ACC112 (cell line): Measurements from ENCODE around the gene RPL36.

ENCODE experiments used
- H2AFZ ChIP-seq: fragments of 200-600 bp; sonication (generic); one replicate; pipeline ENCODE4 v1.6.0; 2017; ENCODE audit warnings: antibody characterized with exemption, low read length; ENCODE audit not compliant: unreplicated experiment
- H3K27ac ChIP-seq: fragments of 200-600 bp; sonication (generic); 2 replicates; pipeline ENCODE4 v1.5.1; 2014; ENCODE audit warnings: low read depth, mild to moderate bottlenecking, antibody characterized with exemption, low read length, moderate library complexity
- H3K27me3 ChIP-seq: fragments of 200-600 bp; sonication (generic); 2 replicates; pipeline ENCODE4 v1.6.1; 2014; ENCODE audit warnings: mild to moderate bottlenecking, antibody characterized with exemption, low read length, moderate library complexity, mixed read lengths; ENCODE audit not compliant: insufficient read depth
- H3K36me3 ChIP-seq: fragments of 200-600 bp; sonication (generic); 2 replicates; pipeline ENCODE4 v1.6.1; 2016; ENCODE audit warnings: mild to moderate bottlenecking, antibody characterized with exemption, low read length, moderate library complexity, mixed read lengths; ENCODE audit not compliant: insufficient read depth
- H3K4me1 ChIP-seq: fragments of 200-600 bp; sonication (generic); one replicate; pipeline ENCODE4 v1.6.1; 2016; ENCODE audit warnings: low read length, mixed read lengths; ENCODE audit not compliant: insufficient read depth, unreplicated experiment, control insufficient read depth
- H3K4me3 ChIP-seq: fragments of 200-600 bp; sonication (generic); 2 replicates; pipeline ENCODE4 v1.5.1; 2014; ENCODE audit warnings: mild to moderate bottlenecking, low read depth, low read length
- H3K79me2 ChIP-seq: fragments of 200-600 bp; sonication (generic); one replicate; pipeline ENCODE4 v1.6.0; 2016; ENCODE audit warnings: low read length; ENCODE audit not compliant: control insufficient read depth, unreplicated experiment, insufficient read depth

Gene RPL36

DNA sequence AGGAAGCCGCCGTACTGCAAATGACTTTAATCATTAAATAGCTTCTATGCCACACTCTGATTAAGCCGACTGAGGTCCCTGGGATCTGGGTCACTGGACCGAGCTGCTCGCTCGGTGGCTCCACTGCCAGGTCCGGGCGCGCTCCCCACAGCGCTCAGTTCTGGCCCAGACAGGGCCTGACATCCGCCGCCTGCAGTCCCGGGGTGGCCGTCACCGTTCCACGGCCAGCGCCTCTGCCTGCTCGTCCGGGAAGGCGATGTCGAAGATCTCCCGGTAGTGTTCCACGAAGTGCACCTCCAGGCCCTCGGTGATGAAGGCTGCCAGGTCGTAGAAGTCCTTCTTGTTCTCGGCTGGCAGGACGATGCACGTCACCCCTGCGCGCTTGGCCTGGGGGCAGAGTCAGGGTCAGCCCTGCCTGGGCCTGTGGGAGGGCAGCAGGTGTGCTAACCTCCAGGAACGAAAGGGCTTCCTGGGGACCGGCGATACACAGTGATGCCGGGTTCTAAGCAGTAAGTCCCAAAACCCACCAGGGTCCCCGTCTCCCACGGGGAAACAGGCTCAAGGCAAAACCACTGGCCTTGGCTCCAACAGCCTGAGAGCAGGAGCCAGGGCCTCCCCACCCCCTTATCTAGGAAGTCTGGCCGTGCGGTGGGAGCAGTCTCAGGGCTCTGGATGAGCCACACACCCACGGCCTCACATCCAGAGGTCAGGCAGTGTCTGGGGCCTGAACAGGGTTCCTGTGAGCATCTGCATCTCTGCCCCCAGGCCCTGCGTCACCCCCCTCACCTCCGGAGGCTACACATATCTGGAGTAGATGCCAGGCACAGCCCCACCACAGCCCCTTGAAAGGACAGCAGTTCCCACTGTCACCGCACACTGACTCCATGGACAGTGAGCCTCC is 2.0 kb downstream of the RPL36 start:
- Histone ChIP-seq H3K36me3 (peaks cover 8% of the 10 kb centered on the region; the same call in 1 of the 2 replicates), H3K27ac (no peak overlapping the region; the same call in 1 of the 2 replicates), H3K27me3 (no peaks in the 10 kb centered on the region), H3K4me1 (peaks cover 5% of the 10 kb centered on the region), H2AFZ (no peak overlapping the region), H3K4me3 (peak overlapping the region; percentile 90), H3K79me2 (peaks cover 51% of the 10 kb centered on the region)

DNA sequence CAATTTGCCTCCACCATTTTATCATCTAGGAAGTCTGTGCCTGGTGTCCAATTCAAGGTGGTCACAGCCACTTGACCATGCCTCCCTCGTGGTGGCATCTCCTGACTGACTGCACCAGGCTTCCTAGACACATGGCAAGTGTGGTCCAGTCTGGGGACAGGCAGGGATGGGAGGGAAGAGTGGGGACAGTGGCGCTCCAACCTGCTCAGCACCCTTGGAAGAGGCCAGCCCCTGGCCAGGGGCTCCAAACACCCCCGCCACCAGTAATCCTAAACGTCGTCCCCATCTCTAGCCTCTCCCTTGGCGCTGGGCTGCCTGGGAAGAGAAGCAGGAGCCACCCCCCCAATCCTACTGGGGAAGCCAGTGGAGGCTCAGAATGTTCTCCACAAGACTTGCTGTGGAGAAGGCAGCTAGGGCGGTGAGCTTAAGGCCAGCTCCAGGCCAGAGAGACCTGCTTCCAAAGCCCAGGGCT is 2.7 kb downstream of the RPL36 start:
- peaks cover 5% of the 10 kb centered on the region for H3K4me1 ChIP-seq
- H3K36me3 ChIP-seq, result peaks cover 8% of the 10 kb centered on the region; the same call in 1 of the 2 replicates
- H3K27me3 ChIP-seq, result no peaks in the 10 kb centered on the region
- no peak overlapping the region for H3K27ac ChIP-seq
- peaks cover 51% of the 10 kb centered on the region for H3K79me2 ChIP-seq
- no peak overlapping the region for H2AFZ ChIP-seq
- no peak overlapping the region for H3K4me3 ChIP-seq

DNA sequence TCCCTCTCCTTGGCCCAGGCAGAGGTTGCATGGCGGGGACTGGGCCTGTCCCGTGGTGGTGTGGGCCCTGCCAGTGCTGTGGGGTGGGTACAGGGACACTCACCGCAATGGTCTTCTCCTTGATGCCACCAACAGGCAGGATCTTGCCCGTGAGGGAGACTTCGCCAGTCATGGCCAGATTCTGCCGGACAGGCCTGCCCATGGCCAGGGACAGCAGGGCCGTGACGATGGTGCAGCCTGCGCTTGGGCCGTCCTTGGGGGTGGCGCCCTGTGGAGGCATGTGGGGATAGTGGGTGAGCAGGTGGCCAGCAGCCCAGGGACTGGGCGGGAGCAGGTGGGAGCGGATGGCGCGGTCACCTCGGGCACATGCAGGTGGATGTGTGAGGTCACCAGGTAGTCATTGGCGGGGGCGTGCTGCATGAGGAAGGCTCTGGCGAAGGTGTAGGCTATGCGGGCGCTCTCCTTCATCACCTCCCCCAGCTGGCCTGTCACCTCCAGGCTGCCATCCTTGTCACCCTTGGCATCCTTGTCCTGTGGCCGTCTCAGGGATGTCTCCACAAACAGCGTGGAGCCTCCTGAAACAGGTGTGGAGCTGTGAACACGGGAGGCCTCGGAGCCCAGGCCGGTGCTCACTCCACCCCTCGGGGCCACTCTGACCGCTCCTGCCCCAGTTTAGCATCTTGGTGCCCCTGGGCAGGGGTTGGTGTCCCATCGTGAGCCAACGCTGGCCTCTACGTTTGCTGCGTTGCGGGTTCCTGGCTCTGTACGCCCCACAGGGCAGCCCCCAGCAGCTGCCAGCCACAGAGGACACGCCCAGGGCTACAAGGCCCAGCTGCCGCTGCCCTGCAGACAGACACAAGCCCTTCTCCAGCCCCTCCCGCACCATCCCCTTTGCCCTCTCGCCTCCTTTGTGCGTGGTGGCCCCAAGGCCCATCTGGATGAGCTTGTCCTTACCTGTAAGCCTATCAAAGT is 3.4 kb downstream of the RPL36 start:
- peaks cover 5% of the 10 kb centered on the region for H3K4me1 ChIP-seq
- no peaks in the 10 kb centered on the region for H3K27me3 ChIP-seq
- H3K27ac ChIP-seq, result no peak overlapping the region
- no peak overlapping the region for H2AFZ ChIP-seq
- H3K79me2 ChIP-seq, result peaks cover 51% of the 10 kb centered on the region
- peaks cover 8% of the 10 kb centered on the region; the same call in 1 of the 2 replicates for H3K36me3 ChIP-seq
- H3K4me3 ChIP-seq, result no peak overlapping the region

DNA sequence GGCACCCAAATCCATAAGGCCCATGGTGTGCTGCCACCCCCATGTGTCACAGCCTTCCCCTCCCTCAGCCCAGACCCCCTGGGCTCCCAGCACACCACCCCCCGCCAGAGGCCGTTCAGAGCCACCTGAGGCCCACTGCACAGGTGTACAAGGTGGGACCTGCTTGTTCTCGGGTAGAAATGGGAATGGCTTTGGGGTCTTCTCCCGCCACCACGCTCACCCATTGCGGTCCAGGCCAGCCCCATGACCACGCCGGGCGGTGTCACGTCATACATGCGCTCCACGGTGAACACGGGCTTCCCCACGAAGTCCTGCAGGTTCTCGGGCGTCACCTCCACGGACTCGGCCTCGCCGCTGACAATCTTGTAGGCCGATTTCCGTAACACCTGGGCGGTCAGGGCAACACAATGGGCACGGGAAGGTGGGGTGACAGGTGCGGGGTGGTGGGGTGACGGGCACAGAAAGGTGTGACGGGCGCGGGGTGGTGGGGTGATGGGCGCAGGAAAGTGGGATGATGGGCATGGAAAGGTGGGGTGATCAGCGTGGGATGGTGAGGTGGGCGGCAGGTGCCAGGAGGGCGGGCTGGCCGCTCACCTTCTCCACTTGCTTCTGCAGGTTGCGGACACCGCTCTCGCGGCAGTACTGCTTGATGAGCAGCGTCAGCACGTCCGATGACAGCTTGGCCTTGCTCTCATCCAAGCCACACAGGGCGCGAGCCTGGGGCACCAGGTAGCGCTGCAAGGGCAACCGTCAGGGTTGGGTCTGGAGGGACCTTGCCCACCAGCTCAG is 4.3 kb downstream of the RPL36 start:
- Histone ChIP-seq H3K27ac (no peak overlapping the region), H3K4me1 (peaks cover 5% of the 10 kb centered on the region), H3K36me3 (peaks cover 8% of the 10 kb centered on the region; the same call in 1 of the 2 replicates), H2AFZ (no peak overlapping the region), H3K27me3 (no peaks in the 10 kb centered on the region), H3K4me3 (no peak overlapping the region), H3K79me2 (peaks cover 51% of the 10 kb centered on the region)

DNA sequence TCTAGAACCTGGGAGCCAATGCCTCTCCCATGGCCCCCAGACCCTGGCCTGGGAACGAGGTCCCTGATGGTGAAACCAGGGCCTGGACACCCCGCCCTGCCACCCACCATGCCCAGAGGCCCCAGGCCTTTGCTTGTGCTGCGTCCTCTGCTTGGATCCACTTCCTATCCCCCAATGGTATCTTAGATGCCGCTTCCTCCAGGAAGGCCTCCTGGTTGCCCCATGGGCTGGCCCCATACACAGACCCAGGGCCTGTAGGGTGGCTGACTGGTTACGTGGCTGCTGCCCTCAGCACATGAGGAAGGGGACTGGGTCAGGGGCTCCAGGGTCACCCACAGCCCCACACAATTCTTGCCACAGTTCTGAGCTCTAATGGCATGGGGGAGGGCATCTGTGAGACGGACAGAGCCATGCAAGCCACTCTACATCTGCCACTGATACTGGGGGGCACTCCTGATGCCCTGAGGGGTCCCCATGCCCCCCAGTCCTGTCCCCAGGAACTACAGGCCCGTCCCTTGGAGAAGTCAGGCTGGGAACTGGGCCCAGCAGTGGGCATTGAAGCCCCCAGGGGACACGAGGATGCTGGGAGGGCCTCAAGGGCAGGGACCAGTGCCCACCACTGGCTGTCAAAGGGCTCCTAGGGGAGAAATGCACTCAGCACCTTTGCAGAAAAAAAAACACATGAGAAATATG is 5.0 kb downstream of the RPL36 start:
- no peak overlapping the region for H2AFZ ChIP-seq
- no peak overlapping the region for H3K27ac ChIP-seq
- peaks cover 51% of the 10 kb centered on the region for H3K79me2 ChIP-seq
- peaks cover 5% of the 10 kb centered on the region for H3K4me1 ChIP-seq
- H3K27me3 ChIP-seq, result no peaks in the 10 kb centered on the region
- H3K4me3 ChIP-seq, result no peak overlapping the region
- peaks cover 8% of the 10 kb centered on the region; the same call in 1 of the 2 replicates for H3K36me3 ChIP-seq

DNA sequence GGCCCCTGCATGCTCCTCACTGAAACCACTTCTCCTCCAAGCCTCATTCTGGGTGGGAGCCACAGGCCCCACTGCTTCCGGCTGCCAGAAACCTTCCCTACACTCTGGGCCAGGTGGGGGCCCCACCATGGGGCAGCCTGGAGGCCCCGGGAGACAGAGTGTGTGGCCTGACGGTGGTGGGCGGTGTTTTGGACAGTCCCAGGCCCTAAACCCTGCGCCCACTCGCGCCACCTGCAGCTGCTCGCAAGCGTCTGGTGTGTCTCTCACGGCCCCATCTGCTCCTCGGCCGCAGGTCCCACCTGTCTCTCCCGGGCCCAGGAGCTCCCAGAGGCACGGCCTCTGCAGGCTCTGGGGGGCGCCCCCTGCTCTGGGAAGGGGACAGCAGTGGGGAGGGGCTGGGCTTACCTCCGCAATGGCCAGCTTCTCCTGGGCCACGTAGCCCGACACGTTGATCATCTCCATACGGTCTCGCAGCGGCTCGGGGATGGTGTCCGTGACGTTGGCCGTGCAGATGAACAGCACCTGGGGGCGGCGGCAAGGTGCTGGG is 5.6 kb downstream of the RPL36 start:
- H3K36me3 ChIP-seq, result peaks cover 8% of the 10 kb centered on the region; the same call in 1 of the 2 replicates
- peaks cover 5% of the 10 kb centered on the region for H3K4me1 ChIP-seq
- peaks cover 45% of the 10 kb centered on the region for H3K79me2 ChIP-seq
- H2AFZ ChIP-seq, result no peak overlapping the region
- H3K4me3 ChIP-seq, result no peak overlapping the region
- no peaks in the 10 kb centered on the region for H3K27me3 ChIP-seq
- H3K27ac ChIP-seq, result no peak overlapping the region

DNA sequence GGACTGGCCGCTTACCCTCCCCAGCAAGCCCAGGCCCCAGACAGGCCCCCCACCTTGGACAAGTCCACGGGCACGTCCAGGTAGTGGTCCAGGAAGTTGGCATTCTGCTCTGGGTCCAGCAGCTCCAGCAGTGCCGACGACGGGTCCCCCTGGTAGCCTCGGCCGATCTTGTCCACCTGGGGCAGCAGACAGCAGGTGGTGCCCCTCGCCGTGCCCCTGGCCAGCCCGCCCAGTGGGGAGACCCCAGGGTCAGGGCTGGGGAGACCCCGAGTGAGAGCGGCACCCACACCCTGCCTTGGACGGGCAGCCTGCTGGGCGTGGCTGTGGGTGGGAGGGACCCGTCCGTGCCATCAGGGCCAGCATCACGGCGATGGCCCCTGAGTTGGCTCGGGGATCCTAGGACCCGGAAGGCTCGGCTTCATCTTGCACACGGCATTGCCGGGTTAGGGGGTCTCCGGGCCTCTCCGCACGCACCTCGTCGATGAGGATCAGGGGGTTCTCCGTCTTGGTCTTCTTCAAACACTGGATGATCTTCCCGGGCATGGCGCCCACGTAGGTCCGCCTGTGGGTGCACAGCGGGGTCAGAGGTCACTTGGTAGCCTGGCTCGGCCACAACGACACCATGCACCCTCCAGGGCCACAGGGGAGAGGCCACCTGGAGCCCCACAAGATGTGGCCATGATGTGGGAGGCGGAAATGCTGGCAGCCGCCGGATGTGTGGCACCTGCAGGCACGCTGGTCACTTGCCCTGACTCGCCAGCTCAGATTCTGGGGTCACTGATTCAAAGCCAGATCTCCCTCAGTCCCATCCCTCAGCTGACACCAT is 6.3 kb downstream of the RPL36 start:
- H3K4me3 ChIP-seq, result no peak overlapping the region
- H3K79me2 ChIP-seq, result peaks cover 38% of the 10 kb centered on the region
- H3K4me1 ChIP-seq, result peaks cover 5% of the 10 kb centered on the region
- no peak overlapping the region for H2AFZ ChIP-seq
- no peak overlapping the region for H3K27ac ChIP-seq
- no peaks in the 10 kb centered on the region for H3K27me3 ChIP-seq
- H3K36me3 ChIP-seq, result peaks cover 8% of the 10 kb centered on the region; the same call in 1 of the 2 replicates

DNA sequence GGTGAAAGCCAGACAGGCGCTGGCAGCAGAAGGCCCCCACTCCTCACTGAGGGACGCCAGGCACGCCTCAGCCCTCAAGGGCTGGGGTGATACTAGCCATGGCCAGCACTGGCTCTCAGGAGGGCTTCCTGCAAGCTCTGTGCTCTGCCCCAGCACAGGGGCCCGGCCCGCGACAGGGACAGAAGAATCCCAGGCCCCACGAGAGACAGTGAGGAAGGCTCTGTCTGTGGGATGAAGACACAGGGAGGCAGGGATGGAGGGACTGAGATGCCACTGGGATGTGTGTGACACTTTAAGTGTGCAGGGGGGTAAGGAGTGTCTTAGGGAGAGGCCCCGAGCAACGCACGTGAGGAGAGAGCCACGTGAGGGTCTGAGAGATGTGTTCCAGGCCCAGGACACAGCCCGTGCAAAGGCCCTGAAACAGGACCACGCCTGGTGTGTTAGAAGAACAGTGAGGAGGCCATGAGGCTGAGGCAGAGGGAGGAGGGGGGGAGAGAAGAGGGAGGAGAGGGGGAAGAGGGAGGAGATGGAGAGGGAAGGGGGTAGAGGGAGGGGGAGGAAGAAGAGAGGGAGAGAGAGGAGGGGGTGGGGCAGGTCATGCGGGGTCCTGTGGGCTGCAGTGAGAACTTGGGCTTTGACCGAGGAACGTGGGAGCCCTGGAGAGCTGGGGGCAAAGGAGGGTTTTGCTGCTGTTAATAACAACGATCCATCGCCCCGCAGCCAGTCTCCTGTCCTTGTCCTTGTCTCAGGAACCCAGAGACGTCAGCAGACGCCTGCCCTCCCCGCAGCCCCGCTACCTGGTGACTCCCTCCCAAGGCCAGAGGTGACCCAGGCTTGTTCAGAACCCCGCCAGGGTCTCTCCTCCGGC is 7.2 kb downstream of the RPL36 start:
- Histone ChIP-seq H3K27ac (no peak overlapping the region), H3K4me3 (no peak overlapping the region), H2AFZ (no peak overlapping the region), H3K36me3 (peaks cover 8% of the 10 kb centered on the region; the same call in 1 of the 2 replicates), H3K4me1 (no peaks in the 10 kb centered on the region), H3K27me3 (no peaks in the 10 kb centered on the region), H3K79me2 (peaks cover 30% of the 10 kb centered on the region)
